Measurements from ENCODE around the gene CST3. TPM values are rescaled to one million over a fixed set of nuclear protein-coding genes. Genes with fewer than 3 reads are reported as not detected.

Gene CST3
- total RNA-seq, 1 donor from 2014 or later: 727 TPM

DNA sequence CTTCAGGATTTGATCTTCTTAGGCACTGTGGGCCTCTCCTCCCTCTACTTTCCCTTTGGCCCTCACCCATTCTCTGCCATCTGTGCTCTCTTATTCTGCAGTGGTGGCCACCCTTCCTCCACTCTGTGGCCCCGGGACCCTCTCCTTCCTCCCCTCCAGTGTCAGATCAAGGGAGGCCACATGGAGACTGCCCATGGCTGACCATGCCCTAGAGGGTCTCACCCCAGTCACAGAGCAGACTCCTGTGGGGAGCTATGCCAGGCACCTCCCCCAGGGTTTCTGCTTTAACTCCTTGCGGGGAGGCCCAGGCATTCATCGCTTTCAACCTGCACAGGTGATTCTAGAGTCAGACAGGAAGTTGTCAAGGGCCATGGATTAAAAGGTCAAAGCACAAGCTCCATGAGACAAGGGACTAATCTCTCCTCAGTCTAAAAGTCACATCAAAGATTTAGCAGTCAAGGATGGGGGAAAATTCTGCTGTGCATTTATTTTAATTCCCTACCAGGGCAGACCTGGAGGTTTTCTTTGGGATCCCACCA lies 15.7 kb upstream of the CST3 start:
- H3K9me3 ChIP-seq: no peaks in the 10 kb centered on the region
- ATAC-seq (no peak), DNase-seq (no peak)
- peaks cover 33% of the 10 kb centered on the region for H3K4me1 ChIP-seq
- H3K36me3 ChIP-seq: no peaks in the 10 kb centered on the region
- H3K27me3 ChIP-seq (ENCODE audit: low read depth): no peaks in the 10 kb centered on the region
- TF ChIP-seq, protein P1, sequence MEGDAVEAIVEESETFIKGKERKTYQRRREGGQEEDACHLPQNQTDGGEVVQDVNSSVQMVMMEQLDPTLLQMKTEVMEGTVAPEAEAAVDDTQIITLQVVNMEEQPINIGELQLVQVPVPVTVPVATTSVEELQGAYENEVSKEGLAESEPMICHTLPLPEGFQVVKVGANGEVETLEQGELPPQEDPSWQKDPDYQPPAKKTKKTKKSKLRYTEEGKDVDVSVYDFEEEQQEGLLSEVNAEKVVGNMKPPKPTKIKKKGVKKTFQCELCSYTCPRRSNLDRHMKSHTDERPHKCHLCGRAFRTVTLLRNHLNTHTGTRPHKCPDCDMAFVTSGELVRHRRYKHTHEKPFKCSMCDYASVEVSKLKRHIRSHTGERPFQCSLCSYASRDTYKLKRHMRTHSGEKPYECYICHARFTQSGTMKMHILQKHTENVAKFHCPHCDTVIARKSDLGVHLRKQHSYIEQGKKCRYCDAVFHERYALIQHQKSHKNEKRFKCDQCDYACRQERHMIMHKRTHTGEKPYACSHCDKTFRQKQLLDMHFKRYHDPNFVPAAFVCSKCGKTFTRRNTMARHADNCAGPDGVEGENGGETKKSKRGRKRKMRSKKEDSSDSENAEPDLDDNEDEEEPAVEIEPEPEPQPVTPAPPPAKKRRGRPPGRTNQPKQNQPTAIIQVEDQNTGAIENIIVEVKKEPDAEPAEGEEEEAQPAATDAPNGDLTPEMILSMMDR (IDR thresholded peaks at IDR 0.05): no peak
- H3K4me3 ChIP-seq: no peak overlapping the region
- intact Hi-C loops (cut with DNase I): no loop called here
- H3K27ac ChIP-seq: no peak overlapping the region

DNA sequence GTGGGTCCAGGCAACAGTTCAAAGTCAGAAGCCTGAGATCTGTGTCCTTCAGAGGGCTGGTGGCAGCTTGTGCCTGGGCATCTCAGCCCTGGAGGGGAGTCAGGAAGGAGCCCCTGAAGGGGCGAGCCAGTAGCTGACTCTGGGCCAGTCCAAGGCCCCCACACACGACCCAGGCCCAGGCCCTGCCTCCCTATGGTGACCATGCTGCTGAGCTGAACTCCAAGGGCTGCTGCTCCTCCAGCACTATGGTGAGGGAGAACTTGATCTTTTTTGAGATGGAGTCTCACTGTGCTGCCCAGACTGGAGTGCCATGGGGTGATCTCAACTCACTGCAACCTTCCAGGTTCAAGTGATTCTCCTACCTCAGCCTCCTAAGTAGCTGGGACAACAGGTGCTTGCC lies 15.2 kb upstream of the CST3 start:
- Histone ChIP-seq H3K36me3 (no peaks in the 10 kb centered on the region), H3K4me3 (no peak overlapping the region), H3K27me3 (ENCODE audit: low read depth) (no peaks in the 10 kb centered on the region), H3K27ac (no peak overlapping the region), H3K9me3 (no peaks in the 10 kb centered on the region), H3K4me1 (peaks cover 33% of the 10 kb centered on the region)
- TF ChIP-seq, protein P1 (IDR thresholded peaks at IDR 0.05): no peak
- no peak for DNase-seq
- no peak for ATAC-seq
- intact Hi-C loops (cut with DNase I): no loop called here

DNA sequence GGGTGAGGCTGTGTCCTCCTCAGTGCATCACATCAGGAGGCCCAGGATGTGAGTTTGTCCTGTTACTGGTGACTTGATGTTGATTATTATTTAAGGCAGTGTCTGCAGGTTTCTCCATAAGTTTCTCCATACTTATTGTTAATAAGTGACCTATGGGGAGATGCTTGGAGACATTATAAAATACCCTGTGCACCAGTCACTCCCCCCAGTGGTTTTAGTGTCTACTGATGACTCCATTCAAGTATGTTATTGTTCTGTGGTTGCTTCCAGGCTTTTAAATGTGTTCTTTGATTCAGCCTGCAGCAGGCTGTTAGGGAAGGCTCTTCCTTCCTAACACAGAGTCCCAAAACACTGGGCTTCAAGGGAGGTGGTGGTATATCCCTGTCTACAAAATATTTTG lies 14.6 kb upstream of the CST3 start:
- TF ChIP-seq, protein P1 (IDR thresholded peaks at IDR 0.05): no peak
- Histone ChIP-seq H3K36me3 (no peaks in the 10 kb centered on the region), H3K27me3 (ENCODE audit: low read depth) (no peaks in the 10 kb centered on the region), H3K4me1 (peaks cover 33% of the 10 kb centered on the region), H3K27ac (no peak overlapping the region), H3K4me3 (no peak overlapping the region), H3K9me3 (no peaks in the 10 kb centered on the region)
- ATAC-seq: no peak
- intact Hi-C loops (cut with DNase I): no loop called here
- no peak for DNase-seq

DNA sequence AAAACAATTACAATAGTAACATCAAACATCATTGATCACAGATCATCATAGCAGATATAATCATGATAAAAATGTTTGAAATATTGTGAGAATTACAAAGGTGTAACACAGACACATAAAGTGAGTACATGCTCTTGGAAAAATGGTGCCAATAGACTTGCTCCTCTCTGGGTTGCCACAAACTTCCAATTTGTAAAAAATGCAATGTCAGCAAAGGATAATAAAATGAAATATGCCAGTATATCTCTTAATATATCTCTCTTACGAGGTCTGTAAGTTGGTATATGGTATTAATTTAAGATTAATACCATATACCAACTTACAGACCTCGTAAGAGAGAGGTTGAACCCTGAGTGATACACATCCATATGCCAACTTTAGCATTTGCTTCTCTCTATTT lies 13.4 kb upstream of the CST3 start:
- no peaks in the 10 kb centered on the region for H3K36me3 ChIP-seq
- no peak for ATAC-seq
- H3K4me3 ChIP-seq: no peak overlapping the region
- intact Hi-C loops (cut with DNase I): no loop called here
- H3K9me3 ChIP-seq: no peaks in the 10 kb centered on the region
- no peak for DNase-seq
- H3K4me1 ChIP-seq: peaks cover 37% of the 10 kb centered on the region
- TF ChIP-seq, protein P1 (IDR thresholded peaks at IDR 0.05): no peak
- H3K27ac ChIP-seq: no peak overlapping the region
- H3K27me3 ChIP-seq (ENCODE audit: low read depth): no peaks in the 10 kb centered on the region

DNA sequence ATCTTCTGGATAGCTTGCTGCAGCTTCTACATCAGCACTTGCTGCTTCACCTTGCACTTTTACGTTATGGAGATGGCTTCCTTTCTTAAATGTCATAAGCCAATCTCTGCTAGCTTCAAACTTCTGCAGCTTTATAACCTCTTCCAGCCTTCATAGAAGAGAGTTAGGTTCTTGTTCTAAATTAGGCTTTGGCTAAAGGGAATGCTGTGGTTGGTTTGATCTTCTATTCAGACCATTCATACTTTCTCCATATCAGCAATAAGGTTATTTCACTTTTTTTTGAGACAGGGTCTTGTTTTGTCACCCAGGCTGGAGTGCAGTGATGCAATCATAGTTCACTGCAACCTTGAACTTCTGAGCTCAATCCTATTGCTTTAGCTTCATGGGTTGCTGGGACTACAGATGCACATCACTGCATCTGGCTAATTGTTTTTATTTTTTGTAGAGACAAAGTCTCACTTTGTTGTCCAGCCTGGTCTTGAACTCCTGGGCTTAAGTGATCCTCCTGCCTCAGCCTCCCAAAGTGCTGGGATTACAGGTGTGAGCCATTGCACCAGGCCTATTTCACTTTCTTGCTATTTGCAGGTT lies 12.2 kb upstream of the CST3 start:
- TF ChIP-seq, protein P1 (IDR thresholded peaks at IDR 0.05): no peak
- no peak overlapping the region for H3K27ac ChIP-seq
- no peaks in the 10 kb centered on the region for H3K9me3 ChIP-seq
- intact Hi-C loops (cut with DNase I): no loop called here
- no peak overlapping the region for H3K4me3 ChIP-seq
- no peaks in the 10 kb centered on the region for H3K27me3 ChIP-seq (ENCODE audit: low read depth)
- ATAC-seq (no peak), DNase-seq (no peak)
- H3K36me3 ChIP-seq: no peaks in the 10 kb centered on the region
- peaks cover 28% of the 10 kb centered on the region for H3K4me1 ChIP-seq
